C4-2B (cell line): ENCODE measurements around the gene ME3.

Experiments
- CTCF ChIP-seq: fragments of 450-650 bp; conservative IDR thresholded peaks from 2 replicates; pipeline ENCODE4 v1.5.1; 2017; ENCODE audit warnings: mild to moderate bottlenecking
- ZFX ChIP-seq: fragments of 450-650 bp; IDR thresholded peaks from 2 replicates; pipeline ENCODE4 v1.6.1; 2017

- TF ChIP-seq CTCF (no peak), ZFX (no peak)
These were observed 113.6 kb downstream of the ME3 start for GRCh38 chr11:86558841-86559240.
